H1 (cell line): Measurements from ENCODE around the gene ATG2B. TPM values are rescaled to one million over a fixed set of nuclear protein-coding genes. Genes with fewer than 3 reads are reported as not detected.

Experiments
- EP300 ChIP-seq, 2 experiments: IDR thresholded peaks; 1 replicate in 1 of 2; 2 replicates in 1 of 2; pipeline ENCODE4 v1.6.1; 2011 to 2012; ENCODE audit warnings: low read depth in 2 of 2, low read length in 2 of 2, mild to moderate bottlenecking in 2 of 2, borderline replicate concordance in 1 of 2, inconsistent platforms in 1 of 2, moderate library complexity in 1 of 2
- polyA plus RNA-seq, 7 experiments: library from polyadenylated mRNA; depleted of rRNA in 3 of 7; stranded (reverse) in 5 of 7; unstranded in 2 of 7; fragments of >200 nt in 5 of 7; fragments of 200-250 nt in 2 of 7; gene quantifications; 1 replicate in 5 of 7; 2 replicates in 1 of 7; 4 replicates in 1 of 7; pipeline versions ENCODE4 v1.2.1 to v1.2.3, GENCODE V29; 2011 to 2013; ENCODE audit warnings: missing spikeins in 2 of 7, mixed read lengths in 2 of 7
- total RNA-seq: library from RNA; stranded (reverse); fragmentation: NEBNext Ultra II Directional; extraction: Animal tissue kit (Norgen Biotek cat#: 25700); gene quantifications from 2 replicates; pipeline ENCODE4 v1.2.1, GENCODE V29; 2021
- TF ChIP-seq, protein P1 (sequence below), 3 experiments: IDR thresholded peaks; 1 replicate in 2 of 3; 2 replicates in 1 of 3; pipeline versions ENCODE4 v1.5.1 to v1.6.1; 2011; ENCODE audit warnings: low read length in 3 of 3, mild to moderate bottlenecking in 3 of 3, inconsistent platforms in 2 of 3, low read depth in 1 of 3, moderate library complexity in 1 of 3; ENCODE audit not compliant: insufficient read depth in 1 of 3; ENCODE audit errors: control extremely low read depth in 1 of 3

ATG2B gene
- total and polyA plus RNA-seq, 2 of the 8 experiments (the other 6 are each of a cell fraction or from before 2014, with no cell fraction given): 4.6 to 14.4 TPM

DNA sequence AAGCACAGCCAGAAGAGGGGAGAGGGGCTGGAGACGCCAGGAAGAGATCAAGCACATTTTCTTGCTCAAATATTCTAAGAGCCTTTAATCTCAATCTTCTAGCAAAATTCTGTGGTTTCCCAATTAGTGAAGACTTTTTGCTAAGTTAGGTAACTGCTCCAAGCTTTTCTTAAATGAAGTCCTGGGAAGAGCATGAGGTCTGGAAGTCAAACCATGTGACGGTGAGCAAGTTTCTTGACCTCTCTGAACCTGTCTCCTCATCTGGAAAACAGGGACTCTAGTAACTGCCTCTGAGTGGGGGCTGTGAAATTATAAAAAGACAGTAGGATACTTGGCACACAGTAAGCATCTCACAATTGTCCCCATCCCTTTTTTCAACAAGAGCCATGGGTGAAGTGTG lies 83.0 kb downstream of the ATG2B start (continued):
- TF ChIP-seq, protein P1, sequence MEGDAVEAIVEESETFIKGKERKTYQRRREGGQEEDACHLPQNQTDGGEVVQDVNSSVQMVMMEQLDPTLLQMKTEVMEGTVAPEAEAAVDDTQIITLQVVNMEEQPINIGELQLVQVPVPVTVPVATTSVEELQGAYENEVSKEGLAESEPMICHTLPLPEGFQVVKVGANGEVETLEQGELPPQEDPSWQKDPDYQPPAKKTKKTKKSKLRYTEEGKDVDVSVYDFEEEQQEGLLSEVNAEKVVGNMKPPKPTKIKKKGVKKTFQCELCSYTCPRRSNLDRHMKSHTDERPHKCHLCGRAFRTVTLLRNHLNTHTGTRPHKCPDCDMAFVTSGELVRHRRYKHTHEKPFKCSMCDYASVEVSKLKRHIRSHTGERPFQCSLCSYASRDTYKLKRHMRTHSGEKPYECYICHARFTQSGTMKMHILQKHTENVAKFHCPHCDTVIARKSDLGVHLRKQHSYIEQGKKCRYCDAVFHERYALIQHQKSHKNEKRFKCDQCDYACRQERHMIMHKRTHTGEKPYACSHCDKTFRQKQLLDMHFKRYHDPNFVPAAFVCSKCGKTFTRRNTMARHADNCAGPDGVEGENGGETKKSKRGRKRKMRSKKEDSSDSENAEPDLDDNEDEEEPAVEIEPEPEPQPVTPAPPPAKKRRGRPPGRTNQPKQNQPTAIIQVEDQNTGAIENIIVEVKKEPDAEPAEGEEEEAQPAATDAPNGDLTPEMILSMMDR (IDR thresholded peaks at IDR 0.05; ENCODE audit: control extremely low read depth in 1 of 3, insufficient read depth in 1 of 3, low read depth in 1 of 3, low read length in 3 of 3): no peak
- no peak for TF ChIP-seq EP300 (IDR thresholded peaks at IDR 0.05; ENCODE audit: borderline replicate concordance in 1 of 2, low read depth in 2 of 2, low read length in 2 of 2)
